Ovary (tissue), 3 donors: ENCODE data around the gene MACROH2A2.

Source experiments
- CTCF ChIP-seq, 3 donors: fragments of 450-650 bp in 2 of 3; fragments of 200-600 bp in 1 of 3; IDR thresholded peaks; one replicate each; pipeline versions ENCODE4 v1.5.1 to v1.8.0; 2016 to 2022; ENCODE audit warnings: antibody characterized with exemption in 3 of 3, mild to moderate bottlenecking in 1 of 3
- EP300 ChIP-seq: sonication (generic); formaldehyde crosslinking; IDR thresholded peaks from one replicate; pipeline ENCODE4 v1.6.1; 2017; ENCODE audit warnings: antibody characterized with exemption
- POLR2A ChIP-seq: fragments of 450-650 bp; IDR thresholded peaks from one replicate; pipeline ENCODE4 v1.6.1; 2017; ENCODE audit warnings: antibody characterized with exemption, mild to moderate bottlenecking, moderate library complexity
- donor health status: DM: no; HTN: no; CAD: no.

DNA sequence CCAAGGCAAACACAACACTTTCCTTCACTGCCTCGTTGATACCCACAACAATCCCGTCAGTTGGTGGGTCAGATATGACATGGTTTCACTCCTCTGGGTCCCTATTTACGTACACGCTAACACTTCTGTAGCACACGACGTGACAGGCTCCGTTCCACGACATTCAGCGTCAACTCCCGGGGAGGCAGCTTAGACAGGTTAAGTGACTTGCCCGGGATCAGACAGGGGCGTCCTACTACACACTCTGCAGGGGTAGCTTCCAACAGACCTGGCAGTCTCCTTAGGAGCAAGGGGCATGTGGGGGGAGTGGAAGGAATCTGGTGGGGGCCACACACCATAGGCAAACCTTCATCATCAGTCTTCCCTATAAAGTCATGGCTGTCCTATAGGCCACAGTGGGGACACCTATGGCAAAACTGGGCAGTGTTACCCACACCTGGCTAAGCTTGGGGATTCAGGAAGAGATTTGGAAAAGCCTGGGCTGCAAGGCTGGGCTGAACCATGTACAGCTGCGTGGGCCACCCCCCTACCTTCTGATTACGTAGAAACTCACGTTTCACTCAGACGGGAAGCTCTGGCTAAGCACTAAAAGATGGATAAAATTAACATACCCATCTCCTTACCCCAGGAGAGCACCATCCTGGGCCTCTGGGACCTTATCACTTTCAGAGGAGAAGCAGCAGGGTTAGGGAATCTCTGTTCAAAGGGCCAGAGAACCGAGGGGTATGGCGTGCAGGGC lies 91.9 kb downstream of the MACROH2A2 start:
- no peak for TF ChIP-seq CTCF (IDR thresholded peaks at IDR 0.05)
- no peak for TF ChIP-seq EP300
- no peak for TF ChIP-seq POLR2A
